GM12872 (cell line): ENCODE data around the gene GABBR1.

Experiments
- TF ChIP-seq, protein P1 (sequence below): IDR thresholded peaks from 3 replicates; pipeline ENCODE4 v1.5.1; 2011; ENCODE audit warnings: low read depth, mild to moderate bottlenecking, low read length, moderate library complexity; ENCODE audit not compliant: insufficient read depth

Gene GABBR1

DNA sequence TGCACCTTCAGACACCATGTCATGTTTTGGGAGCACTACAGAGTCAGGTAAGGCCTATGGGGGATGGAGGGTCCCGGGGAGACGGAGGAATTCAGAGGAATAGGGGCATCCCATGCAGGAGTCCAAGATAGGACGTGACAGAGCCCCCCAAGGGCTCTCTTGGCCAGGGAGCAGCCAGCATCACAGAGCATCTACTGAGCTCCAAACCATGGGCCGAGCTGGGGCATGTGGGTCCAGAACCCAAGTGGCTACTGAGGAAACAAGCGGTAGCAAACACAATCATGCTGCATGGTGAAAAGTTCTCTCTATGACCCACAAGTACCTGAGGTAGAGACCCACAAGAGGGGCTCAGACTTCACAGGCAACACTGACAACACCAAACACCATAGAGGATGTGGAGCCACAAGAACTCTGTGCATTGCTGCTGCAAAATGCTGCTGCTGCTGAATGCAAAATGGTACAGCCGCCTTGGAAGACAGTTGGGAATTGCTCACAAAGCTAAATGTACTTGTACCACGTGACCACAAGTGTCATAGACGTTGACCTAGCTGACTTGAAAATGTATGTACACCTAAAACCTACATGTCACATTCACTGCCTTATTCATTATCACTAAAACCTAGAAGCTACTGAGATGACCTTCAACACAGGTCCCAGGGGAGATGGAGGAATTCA, 111.8 kb downstream of the GABBR1 start:
- TF ChIP-seq, protein P1, sequence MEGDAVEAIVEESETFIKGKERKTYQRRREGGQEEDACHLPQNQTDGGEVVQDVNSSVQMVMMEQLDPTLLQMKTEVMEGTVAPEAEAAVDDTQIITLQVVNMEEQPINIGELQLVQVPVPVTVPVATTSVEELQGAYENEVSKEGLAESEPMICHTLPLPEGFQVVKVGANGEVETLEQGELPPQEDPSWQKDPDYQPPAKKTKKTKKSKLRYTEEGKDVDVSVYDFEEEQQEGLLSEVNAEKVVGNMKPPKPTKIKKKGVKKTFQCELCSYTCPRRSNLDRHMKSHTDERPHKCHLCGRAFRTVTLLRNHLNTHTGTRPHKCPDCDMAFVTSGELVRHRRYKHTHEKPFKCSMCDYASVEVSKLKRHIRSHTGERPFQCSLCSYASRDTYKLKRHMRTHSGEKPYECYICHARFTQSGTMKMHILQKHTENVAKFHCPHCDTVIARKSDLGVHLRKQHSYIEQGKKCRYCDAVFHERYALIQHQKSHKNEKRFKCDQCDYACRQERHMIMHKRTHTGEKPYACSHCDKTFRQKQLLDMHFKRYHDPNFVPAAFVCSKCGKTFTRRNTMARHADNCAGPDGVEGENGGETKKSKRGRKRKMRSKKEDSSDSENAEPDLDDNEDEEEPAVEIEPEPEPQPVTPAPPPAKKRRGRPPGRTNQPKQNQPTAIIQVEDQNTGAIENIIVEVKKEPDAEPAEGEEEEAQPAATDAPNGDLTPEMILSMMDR, result no peak

DNA sequence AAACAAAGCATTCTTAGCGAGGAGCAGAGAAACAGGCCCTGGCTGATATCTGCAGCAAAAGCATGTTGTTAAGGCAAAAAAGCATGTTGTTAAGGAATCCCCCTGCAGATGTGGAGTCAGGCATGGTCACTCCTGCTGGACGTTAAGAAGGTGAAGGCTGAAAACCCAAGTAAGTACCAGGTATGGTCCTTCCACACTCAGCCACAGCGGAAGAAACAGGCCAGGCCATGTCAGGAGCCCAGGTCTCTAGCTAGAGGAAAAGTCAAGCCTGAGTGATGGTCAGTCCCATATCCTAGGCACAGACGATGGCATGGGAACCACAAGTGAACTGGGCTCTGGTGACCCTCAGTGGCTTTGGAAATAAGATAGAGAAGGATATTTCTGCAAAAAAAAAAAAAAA, 112.8 kb downstream of the GABBR1 start:
- TF ChIP-seq, protein P1, result no peak

DNA sequence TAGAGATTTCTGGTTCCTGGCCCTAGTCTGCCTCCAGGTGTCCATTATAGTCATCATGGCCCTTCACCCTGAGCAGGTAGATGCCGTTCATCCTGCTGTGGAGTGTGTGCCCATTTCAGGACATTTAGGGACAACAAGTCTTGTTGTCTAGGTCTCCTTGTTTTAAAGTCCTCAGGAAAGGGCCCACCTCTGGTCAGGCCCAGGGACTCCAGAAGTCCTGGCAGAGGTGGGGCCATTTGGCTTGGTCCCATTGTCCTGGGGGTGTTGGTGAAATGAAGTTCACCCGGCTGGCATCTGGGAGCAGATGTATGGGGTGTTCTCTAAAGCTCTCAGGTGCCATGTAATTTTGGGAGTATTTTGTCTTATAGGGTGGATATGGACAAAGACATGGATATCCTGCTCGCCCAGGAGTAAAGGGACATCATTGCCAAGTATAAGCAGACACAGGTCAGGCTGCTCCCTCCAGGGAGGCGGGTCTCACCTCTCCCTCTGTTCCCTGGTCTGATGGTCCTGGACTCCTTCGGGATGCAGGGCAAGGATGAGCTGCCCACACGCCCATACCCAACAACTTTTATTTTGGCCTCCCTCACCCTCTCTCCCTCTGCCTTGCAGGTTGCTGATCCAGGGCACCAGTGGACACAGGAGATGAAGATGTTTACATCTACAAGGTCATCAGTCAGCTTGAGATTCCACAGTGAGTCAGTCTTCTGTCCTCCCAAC, 113.5 kb downstream of the GABBR1 start:
- TF ChIP-seq, protein P1, result no peak

DNA sequence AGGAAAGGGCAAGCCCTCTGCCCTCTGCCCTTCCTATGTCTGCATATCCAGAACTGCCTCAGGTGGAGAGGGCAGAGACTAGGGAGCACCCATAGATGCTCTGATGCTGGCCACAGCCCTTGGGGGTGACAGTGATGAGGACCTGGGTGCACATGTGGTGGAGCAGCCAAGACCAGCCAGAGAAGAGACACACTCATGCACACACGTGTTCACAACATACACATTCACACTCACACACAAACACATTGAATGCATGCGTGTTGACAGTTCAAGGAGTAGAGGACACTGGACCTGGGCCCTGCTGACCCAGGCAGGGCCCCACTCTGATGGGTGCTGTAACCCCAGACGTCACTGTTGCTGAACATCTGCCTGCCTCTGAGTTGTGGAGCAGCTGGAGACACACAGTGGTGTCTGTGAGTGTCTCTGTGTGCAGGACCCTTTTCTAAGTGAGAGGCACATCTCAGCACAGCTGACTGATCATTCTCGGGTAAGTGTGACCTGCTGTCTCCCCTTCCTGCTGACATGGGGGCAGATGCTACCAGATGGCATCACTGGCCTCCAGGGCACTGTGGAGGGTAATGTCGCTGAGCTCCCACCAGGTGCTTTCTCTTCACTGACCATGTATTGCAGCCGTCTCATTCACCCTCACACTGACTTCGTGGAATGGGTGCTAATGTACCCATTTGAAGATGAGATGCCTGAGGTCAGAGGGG, 115.1 kb downstream of the GABBR1 start:
- TF ChIP-seq, protein P1, result no peak

DNA sequence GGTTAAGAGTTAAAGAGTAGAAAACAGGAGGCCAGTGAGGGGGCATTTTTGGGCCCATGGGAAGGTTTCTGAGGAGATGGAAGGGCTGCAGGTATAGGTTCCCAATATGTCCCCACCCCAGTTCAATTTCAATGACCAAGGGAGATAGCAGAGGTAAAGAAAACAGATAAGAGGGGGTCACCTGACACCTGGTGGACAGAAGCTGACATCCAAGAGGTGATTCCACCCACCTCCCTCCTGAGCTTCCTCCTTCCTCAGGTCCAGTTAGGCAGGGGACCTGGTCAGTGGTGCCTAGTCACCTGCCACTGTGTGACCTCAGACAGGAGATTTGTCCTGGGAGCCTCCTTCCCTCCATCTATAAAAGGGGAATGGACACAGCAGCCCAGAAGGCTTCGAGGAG, 115.7 kb downstream of the GABBR1 start:
- TF ChIP-seq, protein P1, result no peak

DNA sequence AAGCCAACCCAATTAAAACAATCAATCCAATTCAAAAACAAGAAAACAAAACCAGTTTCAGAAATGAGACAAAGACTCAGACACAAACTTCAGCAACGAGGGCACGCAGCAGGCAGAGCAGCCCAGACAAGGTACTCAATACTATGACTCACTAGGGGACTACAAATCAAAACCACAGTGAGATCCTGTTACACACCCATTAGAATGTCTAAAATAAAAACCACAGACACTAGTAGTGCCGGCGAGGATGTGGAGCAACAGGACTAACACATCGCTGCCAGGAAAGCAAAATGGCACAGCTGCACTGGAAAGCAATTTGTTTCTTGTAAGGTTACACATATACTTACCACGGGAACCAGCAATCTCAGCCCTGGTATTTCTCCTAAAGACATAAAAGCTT, 116.9 kb downstream of the GABBR1 start:
- TF ChIP-seq, protein P1, result no peak

DNA sequence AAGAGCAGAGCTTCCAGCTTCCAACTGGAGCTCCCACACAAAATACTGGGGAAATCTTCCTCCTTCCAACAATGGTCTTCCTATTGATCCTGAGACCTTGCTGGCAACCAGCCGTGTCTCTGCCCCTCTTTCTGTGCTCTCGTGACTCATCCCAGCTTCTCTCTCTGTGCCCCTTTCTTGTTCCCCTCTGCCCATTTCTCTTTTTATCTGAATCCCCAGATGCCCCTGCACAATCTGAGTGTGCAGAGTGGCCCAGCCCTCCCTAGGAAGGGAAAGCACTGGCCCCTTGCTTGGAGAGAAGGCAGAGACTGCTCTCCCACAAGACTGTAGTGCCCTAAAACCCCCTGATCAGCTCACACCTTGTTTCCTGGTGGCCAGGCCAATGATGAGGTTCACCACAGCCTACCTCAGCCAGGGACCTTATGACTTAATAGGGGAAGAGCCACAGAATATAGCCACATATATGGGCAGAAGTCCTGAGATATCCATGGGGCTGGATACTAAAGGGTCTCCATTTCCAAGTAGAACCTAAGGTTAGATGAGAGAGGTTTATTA, 122.2 kb downstream of the GABBR1 start:
- TF ChIP-seq, protein P1, result no peak
